Vagina (tissue), 2 donors: Measurements from ENCODE around the gene MAP3K13. TPM values are rescaled to one million over a fixed set of nuclear protein-coding genes. Genes with fewer than 3 reads are reported as not detected.

Experiments used
- DNase-seq, 2 donors: peaks; one replicate each; pipeline ENCODE4 v3.0.0-alpha.2; 2017; ENCODE audit errors: extremely low spot score in 2 of 2
- H3K27ac ChIP-seq: fragments of 200-600 bp; sonication (generic); one replicate; pipeline ENCODE4 v1.5.1; 2019
- H3K27me3 ChIP-seq: fragments of 200-600 bp; sonication (generic); one replicate; pipeline ENCODE4 v1.5.1; 2019
- H3K36me3 ChIP-seq, 2 donors: fragments of 200-600 bp; sonication (generic); one replicate each; pipeline ENCODE4 v1.5.1; 2017 to 2019
- H3K4me1 ChIP-seq: fragments of 200-600 bp; sonication (generic); one replicate; pipeline ENCODE4 v1.5.1; 2019
- H3K4me3 ChIP-seq, 2 donors: fragments of 200-600 bp; sonication (generic); 1 replicate in 1 of 2; 2 replicates in 1 of 2; pipeline ENCODE4 v1.5.1; 2016 to 2019
- H3K9me3 ChIP-seq: fragments of 200-600 bp; sonication (generic); one replicate; pipeline ENCODE4 v1.5.1; 2019
- CTCF ChIP-seq, 3 experiments: fragments of 450-650 bp in 2 of 3; fragments of 200-600 bp in 1 of 3; sonication (generic) in 1 of 3; IDR thresholded peaks; one replicate each; pipeline ENCODE4 v1.5.1; 2017 to 2019; ENCODE audit warnings: antibody characterized with exemption in 3 of 3, mild to moderate bottlenecking in 2 of 3, moderate library complexity in 2 of 3
- POLR2A ChIP-seq, 2 donors: fragments of 450-650 bp; IDR thresholded peaks; one replicate each; pipeline ENCODE4 v1.6.1; 2017; ENCODE audit warnings: antibody characterized with exemption in 2 of 2, mild to moderate bottlenecking in 2 of 2, moderate library complexity in 2 of 2
- POLR2AphosphoS5 ChIP-seq, 2 donors: sonication (generic); formaldehyde crosslinking; IDR thresholded peaks; one replicate each; pipeline ENCODE4 v1.9.0; 2017; ENCODE audit warnings: antibody characterized with exemption in 2 of 2, mild to moderate bottlenecking in 2 of 2, low read depth in 1 of 2; ENCODE audit not compliant: insufficient read depth in 1 of 2
- intact Hi-C: fragments of 100-400 bp; cut with DNase I; formaldehyde crosslinking; loops from one replicate; pipeline ENCODE4 v1.15.1; 2023
- total RNA-seq: library from RNA; depleted of rRNA; stranded (reverse); fragments of >200 nt; gene quantifications from one replicate; pipeline ENCODE4 v1.2.3, GENCODE V29; 2016

The MAP3K13 gene
- total RNA-seq, 1 donor from 2014 or later, result 8.3 TPM

- no peak overlapping the region for H3K27ac ChIP-seq
- no peak overlapping the region for H3K4me3 ChIP-seq
- no peaks in the 10 kb centered on the region for H3K9me3 ChIP-seq
- no peaks in the 10 kb centered on the region for H3K4me1 ChIP-seq
- intact Hi-C loops, result no loop called here
- no peak for TF ChIP-seq CTCF (IDR thresholded peaks at IDR 0.05)
- TF ChIP-seq POLR2AphosphoS5 (IDR thresholded peaks at IDR 0.05; ENCODE audit: insufficient read depth in 1 of 2, low read depth in 1 of 2), result no peak
- no peak for TF ChIP-seq POLR2A (IDR thresholded peaks at IDR 0.05)
- no peaks in the 10 kb centered on the region for H3K27me3 ChIP-seq
- DNase-seq, result no peak
- H3K36me3 ChIP-seq, result no peaks in the 10 kb centered on the region
These were observed 27.1 kb upstream of the MAP3K13 start for GRCh38 chr3:185335799-185336198.

DNA sequence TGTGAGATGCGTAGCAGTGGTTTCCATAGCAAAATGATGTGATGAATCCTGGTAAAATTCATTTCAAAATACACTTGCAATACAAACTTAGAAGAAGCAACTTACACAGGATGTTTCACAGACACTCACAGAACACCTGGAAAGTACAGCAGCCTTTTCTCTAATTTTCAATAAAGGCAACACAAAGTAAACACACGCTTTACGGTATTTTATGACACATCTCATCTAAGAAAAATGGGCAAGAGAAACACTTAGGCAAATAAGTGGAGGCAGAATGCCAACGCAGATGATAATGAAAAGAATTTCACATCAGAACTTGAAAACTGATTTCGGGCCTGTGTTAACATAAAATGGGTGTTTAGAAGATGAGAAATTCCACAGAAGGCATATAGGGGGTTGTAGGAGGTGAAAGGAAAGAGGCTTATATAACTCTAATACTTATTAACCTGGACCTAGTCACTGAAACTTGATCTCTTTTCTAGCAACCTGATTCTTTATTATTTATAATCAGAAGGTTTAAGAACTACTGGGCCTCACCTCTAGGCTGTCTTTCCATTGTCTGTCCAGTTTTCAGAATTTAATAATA, 25.6 kb upstream of the MAP3K13 start:
- intact Hi-C loops, result no loop called here
- DNase-seq, result no peak
- Histone ChIP-seq H3K36me3 (no peaks in the 10 kb centered on the region), H3K9me3 (no peaks in the 10 kb centered on the region), H3K4me3 (no peak overlapping the region), H3K27ac (no peak overlapping the region), H3K4me1 (no peaks in the 10 kb centered on the region), H3K27me3 (no peaks in the 10 kb centered on the region)
- TF ChIP-seq POLR2A (IDR thresholded peaks at IDR 0.05) (no peak), POLR2AphosphoS5 (IDR thresholded peaks at IDR 0.05; ENCODE audit: insufficient read depth in 1 of 2, low read depth in 1 of 2) (no peak), CTCF (IDR thresholded peaks at IDR 0.05) (no peak)

DNA sequence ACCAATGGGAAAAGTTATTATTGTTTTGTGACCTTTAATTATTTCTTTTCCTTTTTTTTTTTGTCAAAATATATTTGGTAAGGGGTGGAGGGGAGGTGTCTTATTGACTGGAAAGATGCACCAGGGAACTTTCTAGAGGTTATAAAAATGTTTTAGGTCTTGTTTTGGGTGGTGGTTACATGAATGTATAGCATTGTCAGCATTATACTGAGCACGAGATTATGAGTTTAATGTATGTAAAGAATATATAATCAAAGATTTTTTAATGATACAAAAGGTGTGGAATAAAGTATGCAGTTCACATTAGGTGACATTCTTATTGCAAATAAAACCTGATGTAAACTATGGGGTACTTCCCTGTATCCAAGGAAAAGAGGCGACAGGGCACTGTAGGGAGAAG, 23.0 kb upstream of the MAP3K13 start:
- Histone ChIP-seq H3K27me3 (no peaks in the 10 kb centered on the region), H3K4me1 (no peaks in the 10 kb centered on the region), H3K27ac (no peak overlapping the region), H3K9me3 (no peaks in the 10 kb centered on the region), H3K36me3 (no peaks in the 10 kb centered on the region), H3K4me3 (no peak overlapping the region)
- TF ChIP-seq CTCF (IDR thresholded peaks at IDR 0.05), result no peak
- no peak for TF ChIP-seq POLR2A (IDR thresholded peaks at IDR 0.05)
- no peak for TF ChIP-seq POLR2AphosphoS5 (IDR thresholded peaks at IDR 0.05; ENCODE audit: insufficient read depth in 1 of 2, low read depth in 1 of 2)
- DNase-seq, result no peak
- intact Hi-C loops, result no loop called here

DNA sequence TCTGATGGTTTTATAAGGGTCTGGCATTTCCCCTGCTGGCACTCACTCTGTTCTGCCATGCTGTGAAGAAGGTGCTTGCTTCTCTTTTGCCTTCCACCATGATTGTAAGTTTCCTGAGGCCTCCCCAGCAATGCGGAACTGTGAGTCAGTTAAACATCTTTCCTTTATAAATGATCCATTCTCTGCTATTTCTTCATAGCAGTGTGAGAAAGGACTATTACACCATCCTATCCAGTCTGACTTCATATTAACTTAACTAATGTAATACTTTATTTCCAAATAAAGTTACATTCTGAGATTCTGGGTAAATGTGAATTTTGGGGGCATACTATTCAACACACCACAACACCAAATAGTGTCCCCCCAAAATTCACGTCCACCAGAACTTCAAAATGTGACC, 22.2 kb upstream of the MAP3K13 start:
- Histone ChIP-seq H3K36me3 (no peaks in the 10 kb centered on the region), H3K4me1 (no peaks in the 10 kb centered on the region), H3K9me3 (no peaks in the 10 kb centered on the region), H3K4me3 (no peak overlapping the region), H3K27me3 (no peaks in the 10 kb centered on the region), H3K27ac (no peak overlapping the region)
- intact Hi-C loops, result no loop called here
- DNase-seq, result no peak
- no peak for TF ChIP-seq CTCF (IDR thresholded peaks at IDR 0.05)
- no peak for TF ChIP-seq POLR2A (IDR thresholded peaks at IDR 0.05)
- no peak for TF ChIP-seq POLR2AphosphoS5 (IDR thresholded peaks at IDR 0.05; ENCODE audit: insufficient read depth in 1 of 2, low read depth in 1 of 2)

DNA sequence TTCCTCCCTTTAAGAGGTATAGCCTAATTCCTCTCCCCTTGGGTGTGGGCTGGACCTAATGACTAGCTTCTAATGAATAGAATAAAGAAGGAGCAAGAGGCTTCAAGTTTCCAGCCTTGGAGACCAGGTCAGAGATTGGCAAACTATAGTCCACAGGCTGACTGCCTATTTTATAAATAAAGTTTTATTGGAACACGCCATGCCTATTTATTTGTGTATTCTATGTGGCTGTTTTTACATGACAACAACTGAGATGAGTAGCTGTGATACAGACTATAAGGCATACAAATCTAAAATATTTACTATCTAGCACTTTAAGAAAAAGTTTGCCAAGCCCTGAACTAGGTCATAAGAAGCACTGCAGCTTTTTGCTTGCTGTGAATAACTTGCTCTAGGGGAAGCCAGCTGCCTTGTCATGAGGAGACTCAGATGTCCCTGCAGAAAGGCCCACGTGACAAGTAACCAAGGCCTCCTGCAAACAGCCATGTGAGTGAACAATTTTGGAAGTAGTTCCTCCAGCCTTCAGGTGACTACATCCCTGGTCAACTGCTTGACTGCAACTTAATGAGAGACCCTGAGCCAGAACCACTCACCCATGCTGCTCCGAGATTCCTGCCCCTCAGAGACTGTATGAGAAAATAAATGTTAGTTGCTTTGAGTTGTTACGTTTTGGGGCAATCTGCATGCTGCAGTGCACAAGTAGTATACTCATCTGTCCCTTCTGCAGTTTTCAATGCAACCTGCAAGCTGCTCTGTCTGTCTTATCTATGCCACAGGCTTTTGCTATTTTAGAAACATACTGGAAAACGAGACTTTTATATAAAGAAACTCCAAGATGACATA, 21.1 kb upstream of the MAP3K13 start:
- Histone ChIP-seq H3K27me3 (no peaks in the 10 kb centered on the region), H3K4me1 (no peaks in the 10 kb centered on the region), H3K27ac (no peak overlapping the region), H3K36me3 (no peaks in the 10 kb centered on the region), H3K9me3 (no peaks in the 10 kb centered on the region), H3K4me3 (no peak overlapping the region)
- intact Hi-C loops, result no loop called here
- TF ChIP-seq CTCF (IDR thresholded peaks at IDR 0.05) (no peak), POLR2AphosphoS5 (IDR thresholded peaks at IDR 0.05; ENCODE audit: insufficient read depth in 1 of 2, low read depth in 1 of 2) (no peak), POLR2A (IDR thresholded peaks at IDR 0.05) (no peak)
- DNase-seq, result no peak
